Osteoblast (primary cell): ENCODE measurements around the gene TANK. TPM values are rescaled to one million over a fixed set of nuclear protein-coding genes. Genes with fewer than 3 reads are reported as not detected.
"Not testable (repeated sequence)": the region's sequence is repeated elsewhere in the genome, so short reads cannot be mapped to it uniquely, and the experiment has no call there.

Experiments
- DNase-seq: peaks from one replicate; pipeline ENCODE4 v3.0.0; 2011; ENCODE audit warnings: low spot score, mixed read lengths; ENCODE audit not compliant: insufficient read length; ENCODE audit errors: missing footprints
- H2AFZ ChIP-seq: 2 replicates; pipeline ENCODE4 v1.6.0; 2011; ENCODE audit warnings: mild to moderate bottlenecking, low read length
- H3K27ac ChIP-seq: 2 replicates; pipeline ENCODE4 v1.5.1; 2011; ENCODE audit warnings: mild to moderate bottlenecking, low read depth, low read length, moderate library complexity
- H3K27me3 ChIP-seq: 2 replicates; pipeline ENCODE4 v1.6.0; 2012; ENCODE audit warnings: mild to moderate bottlenecking, control low read depth, inconsistent platforms, low read length, moderate library complexity; ENCODE audit not compliant: insufficient read depth
- H3K36me3 ChIP-seq: 2 replicates; pipeline ENCODE4 v1.5.1; 2011; ENCODE audit warnings: mild to moderate bottlenecking, low read length, control low read depth, moderate library complexity; ENCODE audit not compliant: insufficient read depth
- H3K4me1 ChIP-seq: 2 replicates; pipeline ENCODE4 v1.5.1; 2011; ENCODE audit warnings: mild to moderate bottlenecking, low read length, control low read depth, moderate library complexity; ENCODE audit not compliant: insufficient read depth
- H3K4me2 ChIP-seq: 2 replicates; pipeline ENCODE4 v1.6.0; 2011; ENCODE audit warnings: mild to moderate bottlenecking, low read length; ENCODE audit not compliant: insufficient read depth
- H3K4me3 ChIP-seq: fragments of 200-600 bp; sonication (generic); 3 replicates; pipeline ENCODE4 v1.5.1; 2012; ENCODE audit warnings: mild to moderate bottlenecking, low read length, inconsistent platforms; ENCODE audit not compliant: insufficient read depth
- H3K79me2 ChIP-seq: 2 replicates; pipeline ENCODE4 v1.6.0; 2012; ENCODE audit warnings: mild to moderate bottlenecking, low read length, control low read depth, inconsistent platforms; ENCODE audit not compliant: insufficient read depth
- H3K9me3 ChIP-seq: 2 replicates; pipeline ENCODE4 v1.5.1; 2011; ENCODE audit warnings: low read depth, low read length, control low read depth
- H4K20me1 ChIP-seq: 2 replicates; pipeline ENCODE4 v1.6.0; 2012; ENCODE audit warnings: mild to moderate bottlenecking, low read length, control low read depth; ENCODE audit not compliant: insufficient read depth
- CTCF ChIP-seq: IDR thresholded peaks from 2 replicates; pipeline ENCODE4 v1.5.1; 2011; ENCODE audit warnings: mild to moderate bottlenecking, low read depth, low read length, moderate library complexity; ENCODE audit errors: extremely low read depth
- total RNA-seq: library from RNA; depleted of rRNA; stranded (reverse); fragments of >200 nt; gene quantifications from 2 replicates; pipeline ENCODE4 v1.2.3, GENCODE V29; 2012

The TANK gene
- total RNA-seq, 1 donor = 127 TPM

- H3K4me1 ChIP-seq, H4K20me1 ChIP-seq, H3K27ac ChIP-seq, H3K79me2 ChIP-seq, H3K4me3 ChIP-seq, DNase-seq, H3K27me3 ChIP-seq, H2AFZ ChIP-seq, H3K36me3 ChIP-seq, H3K9me3 ChIP-seq, H3K4me2 ChIP-seq: not testable (repeated sequence)
These were observed 122.0 kb downstream of the TANK start for GRCh38 chr2:161282311-161282644.

GRCh38 chr2:161283926-161284325 lies 123.7 kb downstream of the TANK start:
- H3K4me2 ChIP-seq = no peak overlapping the region
- no peaks in the 10 kb centered on the region for H3K4me1 ChIP-seq
- DNase-seq = peak; percentile 73
- no peaks in the 10 kb centered on the region for H3K79me2 ChIP-seq
- no peak for TF ChIP-seq CTCF
- H3K27me3 ChIP-seq = no peaks in the 10 kb centered on the region
- no peaks in the 10 kb centered on the region for H3K9me3 ChIP-seq
- no peaks in the 10 kb centered on the region for H3K36me3 ChIP-seq
- no peaks in the 10 kb centered on the region for H4K20me1 ChIP-seq
- no peak overlapping the region for H3K27ac ChIP-seq
- H2AFZ ChIP-seq = no peak overlapping the region
- H3K4me3 ChIP-seq = no peak overlapping the region

Other genes with a start within 250 kb of the TANK start
- 74.2 and 76.0 TPM in 2 replicates for gene PSMD14, start 148.0 kb downstream of the TANK start, total RNA-seq